ENCODE measurements around the gene LTBP1. TPM values are rescaled to one million over a fixed set of nuclear protein-coding genes. Genes with fewer than 3 reads are reported as not detected.

Gene LTBP1
- total and polyA plus RNA-seq, 8 donors: 11.0 to 134 (median 25.6) TPM

DNA sequence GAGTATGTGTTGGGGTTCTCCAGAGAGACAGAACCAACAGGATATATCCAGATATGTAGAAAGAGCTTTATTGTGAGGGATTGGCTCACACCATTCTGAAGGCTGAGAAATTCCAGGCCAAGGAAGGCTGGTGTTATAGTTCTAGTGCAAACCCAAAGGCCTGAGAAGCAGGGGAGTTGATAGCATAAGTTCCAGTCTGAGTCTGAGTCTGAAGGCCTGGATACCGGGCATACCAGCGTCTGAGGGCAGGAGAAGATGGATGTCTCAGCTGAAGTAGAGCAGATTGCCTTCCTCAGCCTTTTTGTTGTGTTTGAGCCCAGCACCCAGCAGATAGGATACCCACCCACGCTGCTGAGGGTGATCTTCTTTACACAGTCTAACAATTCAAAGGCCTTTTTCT, 318.0 kb downstream of the LTBP1 start:
- Histone ChIP-seq H3K9me3 (peaks cover 0 to 14% (median 7%) of the 10 kb centered on the region in 4 donors), H3K27me3 (no peaks in the 10 kb centered on the region), H3K4me3 (no peak overlapping the region), H3K36me3 (peaks cover 0 to 26% (median 16%) of the 10 kb centered on the region in 4 donors), H3K27ac (peak overlapping the region in 2 of 5 donors; percentile 28 to 61), H3K4me1 (peaks cover 0 to 18% (median 0%) of the 10 kb centered on the region in 4 donors)
- TF ChIP-seq POLR2AphosphoS5 (IDR thresholded peaks at IDR 0.05) (no peak), POLR2A (IDR thresholded peaks at IDR 0.05) (no peak), EP300 (IDR thresholded peaks at IDR 0.05) (no peak)
- TF ChIP-seq, protein P1, sequence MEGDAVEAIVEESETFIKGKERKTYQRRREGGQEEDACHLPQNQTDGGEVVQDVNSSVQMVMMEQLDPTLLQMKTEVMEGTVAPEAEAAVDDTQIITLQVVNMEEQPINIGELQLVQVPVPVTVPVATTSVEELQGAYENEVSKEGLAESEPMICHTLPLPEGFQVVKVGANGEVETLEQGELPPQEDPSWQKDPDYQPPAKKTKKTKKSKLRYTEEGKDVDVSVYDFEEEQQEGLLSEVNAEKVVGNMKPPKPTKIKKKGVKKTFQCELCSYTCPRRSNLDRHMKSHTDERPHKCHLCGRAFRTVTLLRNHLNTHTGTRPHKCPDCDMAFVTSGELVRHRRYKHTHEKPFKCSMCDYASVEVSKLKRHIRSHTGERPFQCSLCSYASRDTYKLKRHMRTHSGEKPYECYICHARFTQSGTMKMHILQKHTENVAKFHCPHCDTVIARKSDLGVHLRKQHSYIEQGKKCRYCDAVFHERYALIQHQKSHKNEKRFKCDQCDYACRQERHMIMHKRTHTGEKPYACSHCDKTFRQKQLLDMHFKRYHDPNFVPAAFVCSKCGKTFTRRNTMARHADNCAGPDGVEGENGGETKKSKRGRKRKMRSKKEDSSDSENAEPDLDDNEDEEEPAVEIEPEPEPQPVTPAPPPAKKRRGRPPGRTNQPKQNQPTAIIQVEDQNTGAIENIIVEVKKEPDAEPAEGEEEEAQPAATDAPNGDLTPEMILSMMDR (IDR thresholded peaks at IDR 0.05): no peak
- intact Hi-C loops (cut with DNase I; ENCODE audit: low total_unique reads): no loop called here
- DNase-seq: peak in 1 of 2 donors; percentile 28
- WGBS, 5 donors: 61 to 88% (median 83%) methylated on average over 3 of the region's 3 CpGs

DNA sequence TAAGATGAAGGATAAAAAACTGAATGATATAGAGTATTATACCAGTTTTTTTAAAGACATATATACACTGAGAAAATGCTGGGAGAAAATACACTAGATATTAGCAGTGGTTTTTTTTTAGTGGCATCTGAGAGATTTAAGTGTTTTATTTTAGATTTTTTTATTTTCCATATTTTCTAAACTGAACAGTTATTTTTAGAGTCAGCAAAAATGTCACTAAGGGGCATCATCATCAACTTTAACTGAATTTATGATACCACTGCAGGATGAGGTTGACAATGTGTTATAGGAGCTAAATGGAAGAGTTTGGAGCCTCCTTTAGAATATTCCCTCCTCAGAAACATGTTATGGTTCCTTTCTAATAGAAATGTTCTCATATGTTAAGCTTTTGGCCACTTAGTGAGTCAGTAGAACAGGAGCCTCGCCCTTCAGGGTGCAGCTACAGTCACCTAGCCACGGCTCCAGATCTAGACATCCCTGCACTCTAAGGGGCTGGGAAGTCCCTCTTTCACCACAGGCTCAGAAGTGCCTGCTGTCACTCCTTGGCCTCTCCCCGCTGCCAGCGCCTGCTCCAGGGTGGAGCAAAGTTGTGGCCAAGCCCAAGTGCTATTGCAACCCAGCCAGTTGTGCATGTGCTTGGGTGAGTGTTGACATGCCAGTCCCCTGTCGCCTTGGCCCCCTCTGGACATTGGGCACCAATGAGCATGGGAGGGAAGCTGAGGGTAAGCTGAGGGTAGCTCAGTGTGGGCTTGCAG, 319.0 kb downstream of the LTBP1 start:
- TF ChIP-seq POLR2A (IDR thresholded peaks at IDR 0.05) (no peak), POLR2AphosphoS5 (IDR thresholded peaks at IDR 0.05) (no peak), EP300 (IDR thresholded peaks at IDR 0.05) (no peak)
- TF ChIP-seq, protein P1 (IDR thresholded peaks at IDR 0.05): no peak
- intact Hi-C loops (cut with DNase I; ENCODE audit: low total_unique reads): no loop called here
- H3K27me3 ChIP-seq: no peaks in the 10 kb centered on the region
- WGBS, 5 donors: 84 to 95% (median 90%) methylated on average over 3 to 5 of the region's 5 CpGs
- peaks cover 0 to 18% (median 1%) of the 10 kb centered on the region in 4 donors for H3K4me1 ChIP-seq
- H3K27ac ChIP-seq: peak overlapping the region in 1 of 5 donors; percentile 10
- peaks cover 0 to 26% (median 16%) of the 10 kb centered on the region in 4 donors for H3K36me3 ChIP-seq
- no peak for DNase-seq
- H3K4me3 ChIP-seq: no peak overlapping the region
- peaks cover 0 to 14% (median 7%) of the 10 kb centered on the region in 4 donors for H3K9me3 ChIP-seq

DNA sequence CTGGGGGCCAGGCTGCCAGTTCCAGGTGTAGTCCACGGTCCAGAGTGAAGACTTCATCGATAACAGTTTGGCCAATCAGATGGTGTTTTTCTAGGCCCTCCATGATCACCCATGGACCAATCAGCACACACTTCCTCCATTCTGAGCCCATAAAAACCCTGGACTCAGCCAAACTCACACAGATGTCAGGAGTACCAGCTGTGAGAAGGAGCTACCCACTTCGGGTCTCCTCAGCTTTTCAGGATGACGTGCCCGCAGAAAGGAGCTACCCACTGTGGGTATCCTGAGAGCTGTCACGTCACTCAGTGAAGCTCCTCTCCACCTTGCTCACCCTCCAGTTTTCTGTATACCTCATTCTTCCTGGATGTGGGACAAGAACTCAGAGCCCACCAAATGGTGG, 319.7 kb downstream of the LTBP1 start:
- no peak for TF ChIP-seq EP300 (IDR thresholded peaks at IDR 0.05)
- TF ChIP-seq, protein P1 (IDR thresholded peaks at IDR 0.05): no peak
- TF ChIP-seq POLR2AphosphoS5 (IDR thresholded peaks at IDR 0.05): no peak
- TF ChIP-seq POLR2A (IDR thresholded peaks at IDR 0.05): no peak
- Histone ChIP-seq H3K9me3 (peaks cover 0 to 14% (median 7%) of the 10 kb centered on the region in 4 donors), H3K27me3 (no peaks in the 10 kb centered on the region), H3K4me3 (no peak overlapping the region), H3K27ac (peak overlapping the region in 1 of 5 donors; percentile 10), H3K36me3 (peaks cover 0 to 26% (median 16%) of the 10 kb centered on the region in 4 donors), H3K4me1 (peaks cover 0 to 18% (median 4%) of the 10 kb centered on the region in 4 donors)
- 91 to 98% (median 97%) methylated on average over 4 to 6 of the region's 6 CpGs for WGBS, 5 donors
- intact Hi-C loops (cut with DNase I; ENCODE audit: low total_unique reads): no loop called here
- DNase-seq: no peak

DNA sequence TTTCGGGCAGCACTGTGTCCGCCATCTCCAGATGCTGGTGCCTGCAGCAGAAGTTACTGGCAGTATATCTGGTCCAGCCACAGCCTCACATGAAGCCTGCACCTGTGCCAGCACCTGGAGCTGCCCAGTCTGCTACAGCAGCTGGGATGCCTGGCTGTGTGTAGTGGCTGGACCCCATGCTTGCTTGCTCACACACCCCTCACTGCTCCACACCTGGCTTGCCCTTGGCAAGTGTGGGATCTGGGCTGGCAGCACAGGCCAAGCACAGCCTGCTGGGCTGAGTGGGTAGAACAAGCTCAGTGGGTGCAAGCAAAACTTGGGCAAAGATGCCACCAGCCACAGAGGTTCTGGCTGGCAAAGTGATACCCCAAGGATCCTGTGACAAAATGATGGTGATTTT, 320.3 kb downstream of the LTBP1 start:
- intact Hi-C loops (cut with DNase I; ENCODE audit: low total_unique reads): no loop called here
- Histone ChIP-seq H3K27ac (peak overlapping the region in 1 of 5 donors; percentile 10), H3K27me3 (no peaks in the 10 kb centered on the region), H3K9me3 (peaks cover 0 to 14% (median 7%) of the 10 kb centered on the region in 4 donors), H3K36me3 (peaks cover 0 to 26% (median 16%) of the 10 kb centered on the region in 4 donors), H3K4me1 (peaks cover 0 to 18% (median 4%) of the 10 kb centered on the region in 4 donors), H3K4me3 (no peak overlapping the region)
- no peak for DNase-seq
- TF ChIP-seq POLR2A (IDR thresholded peaks at IDR 0.05) (no peak), POLR2AphosphoS5 (IDR thresholded peaks at IDR 0.05) (no peak), EP300 (IDR thresholded peaks at IDR 0.05) (no peak)
- TF ChIP-seq, protein P1 (IDR thresholded peaks at IDR 0.05): no peak
- WGBS, 5 donors: 96 to 100% (median 99%) methylated on average over 2 of the region's 2 CpGs; no CpG with 5 or more reads in 1 of the 5 donors
